ENCODE data around the gene RGS10. TPM values are rescaled to one million over a fixed set of nuclear protein-coding genes. Genes with fewer than 3 reads are reported as not detected.

RGS10 gene
- total and polyA plus RNA-seq, 9 donors: 34.1 to 60.7 (median 46.2) TPM

DNA sequence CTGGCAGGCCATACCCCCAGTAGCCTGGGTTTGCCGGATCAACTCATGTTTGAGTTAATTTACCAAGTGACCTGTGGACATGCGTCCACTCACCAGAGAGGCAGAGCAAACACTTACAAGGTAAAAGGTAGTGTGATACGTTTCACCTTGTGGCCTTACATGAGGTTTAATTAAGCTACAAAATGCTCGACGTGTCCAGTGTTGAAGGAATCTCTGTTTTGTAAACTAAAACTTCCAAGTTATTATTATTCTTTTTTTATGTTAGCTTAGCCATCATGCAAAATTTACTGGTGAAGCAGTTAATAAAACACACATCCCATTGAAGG lies 42.9 kb downstream of the RGS10 start:
- 66% methylated on average over 2 of the region's 5 CpGs for whole genome bisulfite sequencing (ENCODE audit: insufficient coverage)
- Histone ChIP-seq H3K27ac (ENCODE audit: low read length) (no peak overlapping the region), H3K27me3 (ENCODE audit: control insufficient read depth, insufficient read depth, low read length) (no peaks in the 10 kb centered on the region)

DNA sequence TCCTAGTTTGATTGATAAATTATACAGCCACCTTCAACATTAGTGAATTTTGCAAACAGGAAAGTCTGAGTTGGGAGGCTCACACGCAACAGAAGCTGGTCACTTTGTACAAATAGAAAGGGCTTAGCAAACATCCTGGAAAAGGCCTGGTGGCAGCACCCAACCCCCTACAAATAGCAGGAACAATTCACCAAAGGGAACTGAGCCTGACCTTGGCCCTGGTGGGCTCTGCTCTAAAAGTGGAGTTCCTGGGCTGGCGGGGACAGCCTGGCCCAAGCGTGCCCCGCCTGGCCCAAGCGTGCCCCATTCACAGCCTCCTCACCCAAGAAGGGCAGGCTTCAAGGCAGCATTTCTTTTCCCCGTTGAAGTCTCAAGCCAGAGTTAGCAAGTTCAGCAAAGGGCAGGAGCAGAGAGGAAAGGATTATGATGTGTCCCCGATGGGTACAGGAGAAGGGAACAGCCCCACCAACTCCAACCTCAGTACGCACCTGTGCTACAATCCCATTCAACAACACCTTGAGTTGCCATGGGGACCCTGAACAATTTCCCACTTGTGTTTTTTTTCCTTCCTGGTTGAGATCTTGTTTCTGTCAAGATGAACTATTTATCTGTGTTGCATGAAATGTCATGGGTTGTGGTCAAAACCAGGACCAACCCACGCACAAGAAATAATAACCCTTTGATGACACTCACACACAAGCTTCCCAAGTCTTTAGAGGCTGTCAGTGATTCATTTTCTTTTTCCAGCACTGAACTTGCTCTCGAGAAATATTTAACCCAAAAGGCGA lies 43.4 kb downstream of the RGS10 start:
- H3K4me3 ChIP-seq (ENCODE audit: low read length): no peak overlapping the region

More for the DNA sequence above, 42.9 kb downstream of the RGS10 start:
- Histone ChIP-seq H3K4me3 (ENCODE audit: low read length) (no peak overlapping the region), H3K9me3 (replicated peaks; ENCODE audit: control insufficient read depth, low read depth, low read length) (no peaks in the 10 kb centered on the region), H3K36me3 (ENCODE audit: control insufficient read depth, insufficient read depth, low read length) (peaks cover 8% of the 10 kb centered on the region), H3K4me1 (ENCODE audit: control insufficient read depth, insufficient read depth, low read length) (peaks cover 24% of the 10 kb centered on the region)
- no peak for DNase-seq

DNA sequence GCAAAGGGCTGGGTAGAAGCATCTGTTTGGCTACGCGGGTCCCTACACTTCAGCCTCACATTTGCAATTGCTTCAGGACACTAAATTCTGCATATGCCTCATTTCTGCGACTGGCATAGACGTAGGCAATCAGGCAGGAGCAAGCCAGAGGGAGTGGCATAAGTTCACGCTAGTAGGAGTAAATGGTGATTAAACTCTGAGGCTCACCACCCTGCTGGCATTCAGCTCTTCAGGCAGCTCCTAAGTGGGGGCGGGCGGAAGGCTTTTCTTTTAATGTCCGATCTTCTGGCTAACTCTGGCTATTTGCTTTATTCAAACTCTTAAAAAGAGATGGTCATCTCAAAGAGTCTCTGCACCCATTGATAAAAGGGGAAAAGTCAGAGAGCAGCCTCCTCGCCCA lies 45.3 kb downstream of the RGS10 start:
- Histone ChIP-seq H3K9me3 (replicated peaks; ENCODE audit: control insufficient read depth, low read depth, low read length) (no peaks in the 10 kb centered on the region), H3K27ac (ENCODE audit: low read length) (no peak overlapping the region), H3K36me3 (ENCODE audit: control insufficient read depth, insufficient read depth, low read length) (peaks cover 2% of the 10 kb centered on the region), H3K27me3 (ENCODE audit: control insufficient read depth, insufficient read depth, low read length) (no peaks in the 10 kb centered on the region), H3K4me1 (ENCODE audit: control insufficient read depth, insufficient read depth, low read length) (peaks cover 21% of the 10 kb centered on the region), H3K4me3 (ENCODE audit: low read length) (no peak overlapping the region)
- WGBS (ENCODE audit: insufficient coverage): 60% methylated on average over 2 of the region's 9 CpGs
- DNase-seq: no peak

More for the DNA sequence above, 43.4 kb downstream of the RGS10 start:
- Histone ChIP-seq H3K27ac (ENCODE audit: low read length) (no peak overlapping the region), H3K27me3 (ENCODE audit: control insufficient read depth, insufficient read depth, low read length) (no peaks in the 10 kb centered on the region), H3K4me1 (ENCODE audit: control insufficient read depth, insufficient read depth, low read length) (peaks cover 20% of the 10 kb centered on the region), H3K9me3 (replicated peaks; ENCODE audit: control insufficient read depth, low read depth, low read length) (no peaks in the 10 kb centered on the region), H3K36me3 (ENCODE audit: control insufficient read depth, insufficient read depth, low read length) (peaks cover 8% of the 10 kb centered on the region)
- DNase-seq: no peak
- 100% methylated on average over 4 of the region's 11 CpGs for WGBS (ENCODE audit: insufficient coverage)

DNA sequence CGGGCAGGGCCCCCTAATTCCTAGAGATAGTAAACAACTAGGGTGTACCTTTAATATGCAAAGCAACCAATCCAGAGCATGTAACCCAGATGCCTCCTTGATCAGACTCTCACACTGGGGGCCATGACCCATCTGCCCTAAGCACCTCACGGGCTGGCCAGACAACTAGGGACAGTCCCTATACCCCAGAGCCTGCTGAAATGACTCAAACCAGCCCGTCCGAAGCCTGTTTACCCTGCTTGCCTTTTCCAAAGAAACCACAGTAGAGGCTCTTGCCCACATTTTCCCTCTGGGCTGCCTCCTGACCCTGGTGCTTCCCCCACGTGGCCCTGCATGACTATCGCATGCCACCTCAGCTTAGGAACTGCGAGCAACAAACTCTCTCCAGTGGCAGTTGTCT lies 46.2 kb downstream of the RGS10 start:
- Histone ChIP-seq H3K4me3 (ENCODE audit: low read length) (no peak overlapping the region), H3K9me3 (replicated peaks; ENCODE audit: control insufficient read depth, low read depth, low read length) (no peaks in the 10 kb centered on the region), H3K27ac (ENCODE audit: low read length) (no peak overlapping the region), H3K27me3 (ENCODE audit: control insufficient read depth, insufficient read depth, low read length) (no peaks in the 10 kb centered on the region), H3K36me3 (ENCODE audit: control insufficient read depth, insufficient read depth, low read length) (no peaks in the 10 kb centered on the region), H3K4me1 (ENCODE audit: control insufficient read depth, insufficient read depth, low read length) (peaks cover 24% of the 10 kb centered on the region)
- WGBS (ENCODE audit: insufficient coverage): 79% methylated on average over 5 of the region's 7 CpGs
- DNase-seq: no peak

DNA sequence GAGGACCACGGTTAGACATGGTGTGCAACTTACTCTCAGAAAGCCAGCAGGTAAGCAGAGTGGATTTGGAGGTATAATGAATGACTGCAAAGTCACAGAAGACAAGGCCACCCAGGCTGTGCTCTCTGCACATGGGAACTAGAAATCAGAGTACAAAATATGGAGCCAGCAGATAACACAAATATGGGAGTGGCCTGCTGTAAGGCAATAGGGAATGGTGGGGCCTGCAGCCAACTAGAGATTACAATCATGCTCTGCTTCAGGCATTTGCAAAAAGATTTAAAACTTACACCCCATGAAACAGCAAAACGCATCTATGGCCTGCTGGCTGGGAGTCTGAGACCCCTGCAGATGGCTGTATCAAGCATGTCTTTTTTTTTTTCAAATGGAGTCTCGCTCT lies 47.0 kb downstream of the RGS10 start:
- WGBS (ENCODE audit: insufficient coverage): 51% methylated on average over 2 of the region's 3 CpGs
- no peak for DNase-seq
- H3K36me3 ChIP-seq (ENCODE audit: control insufficient read depth, insufficient read depth, low read length): no peaks in the 10 kb centered on the region
- no peak overlapping the region for H3K4me3 ChIP-seq (ENCODE audit: low read length)
- no peaks in the 10 kb centered on the region for H3K27me3 ChIP-seq (ENCODE audit: control insufficient read depth, insufficient read depth, low read length)
- H3K4me1 ChIP-seq (ENCODE audit: control insufficient read depth, insufficient read depth, low read length): peaks cover 19% of the 10 kb centered on the region
- H3K9me3 ChIP-seq (replicated peaks; ENCODE audit: control insufficient read depth, low read depth, low read length): no peaks in the 10 kb centered on the region
- H3K27ac ChIP-seq (ENCODE audit: low read length): no peak overlapping the region

DNA sequence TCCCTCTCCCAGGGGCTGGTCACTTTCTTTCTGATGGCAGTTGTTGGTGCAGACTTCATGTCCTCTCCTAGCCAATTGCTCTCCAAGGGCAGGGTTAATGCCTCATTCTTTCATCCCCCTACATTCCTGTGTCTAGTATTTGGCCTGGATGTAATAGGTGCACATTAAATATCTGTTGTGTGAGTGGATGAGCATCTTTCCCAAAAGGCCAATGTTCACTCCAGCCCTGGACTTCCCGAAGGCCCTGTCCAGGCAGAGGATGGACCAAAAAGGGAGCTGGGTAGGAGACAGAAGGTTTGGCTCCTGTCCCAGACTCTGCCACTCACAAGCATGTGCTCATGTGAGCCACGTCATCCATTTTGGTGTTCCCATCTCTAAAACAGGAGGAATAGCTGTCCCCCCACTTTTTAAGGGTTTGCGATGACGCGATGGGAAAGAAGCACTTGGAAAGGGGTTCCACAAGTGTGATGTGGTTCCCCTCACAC lies 47.5 kb downstream of the RGS10 start:
- H3K4me1 ChIP-seq (ENCODE audit: control insufficient read depth, insufficient read depth, low read length): peaks cover 18% of the 10 kb centered on the region
- H3K4me3 ChIP-seq (ENCODE audit: low read length): no peak overlapping the region
- peak overlapping the region; percentile 35 for H3K27ac ChIP-seq (ENCODE audit: low read length)
- no peaks in the 10 kb centered on the region for H3K27me3 ChIP-seq (ENCODE audit: control insufficient read depth, insufficient read depth, low read length)
- H3K36me3 ChIP-seq (ENCODE audit: control insufficient read depth, insufficient read depth, low read length): no peaks in the 10 kb centered on the region
- 100% methylated on average over 3 of the region's 5 CpGs for WGBS (ENCODE audit: insufficient coverage)
- no peaks in the 10 kb centered on the region for H3K9me3 ChIP-seq (replicated peaks; ENCODE audit: control insufficient read depth, low read depth, low read length)
- no peak for DNase-seq

DNA sequence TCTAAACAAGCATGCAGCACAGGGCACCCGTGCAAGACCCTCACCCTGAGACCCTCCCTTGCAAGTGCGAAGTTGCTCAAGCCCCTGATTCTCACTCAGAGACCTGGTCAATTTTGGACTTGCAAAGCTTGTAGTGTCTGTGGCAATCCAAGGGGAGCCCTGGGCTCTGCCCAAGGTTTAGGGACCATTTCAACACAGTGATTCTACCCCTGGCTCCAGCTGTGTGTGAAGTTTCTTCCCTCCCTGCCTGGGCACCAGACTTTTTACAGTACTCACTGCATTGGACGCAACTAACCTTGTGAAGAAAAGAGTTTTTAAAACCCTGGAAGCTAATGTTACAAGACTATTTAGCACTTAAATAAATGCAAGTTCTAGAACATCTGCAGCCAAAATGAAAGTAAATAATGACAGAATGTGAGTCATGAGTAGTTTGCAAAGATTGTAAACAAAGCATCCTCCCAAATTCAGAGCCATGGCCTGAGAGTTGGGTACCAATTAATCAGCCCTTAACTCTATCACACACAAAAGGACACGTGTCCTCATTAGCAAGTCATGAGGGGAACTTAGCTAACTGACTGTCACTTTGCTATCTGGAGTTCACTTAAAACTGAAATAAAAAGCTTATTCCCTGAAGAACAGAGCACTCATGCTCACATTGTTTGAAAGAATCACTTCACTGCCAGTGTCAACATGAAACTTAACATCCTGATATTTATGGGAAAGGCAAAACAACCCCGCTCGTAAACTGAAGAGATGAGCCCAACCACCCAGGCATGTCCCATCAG lies 48.1 kb downstream of the RGS10 start:
- no peaks in the 10 kb centered on the region for H3K9me3 ChIP-seq (replicated peaks; ENCODE audit: control insufficient read depth, low read depth, low read length)
- peaks cover 23% of the 10 kb centered on the region for H3K4me1 ChIP-seq (ENCODE audit: control insufficient read depth, insufficient read depth, low read length)
- WGBS (ENCODE audit: insufficient coverage): 66% methylated on average over 3 of the region's 6 CpGs
- DNase-seq: no peak
- H3K4me3 ChIP-seq (ENCODE audit: low read length): no peak overlapping the region
- H3K36me3 ChIP-seq (ENCODE audit: control insufficient read depth, insufficient read depth, low read length): no peaks in the 10 kb centered on the region
- no peaks in the 10 kb centered on the region for H3K27me3 ChIP-seq (ENCODE audit: control insufficient read depth, insufficient read depth, low read length)
- peak overlapping the region; percentile 35 for H3K27ac ChIP-seq (ENCODE audit: low read length)

DNA sequence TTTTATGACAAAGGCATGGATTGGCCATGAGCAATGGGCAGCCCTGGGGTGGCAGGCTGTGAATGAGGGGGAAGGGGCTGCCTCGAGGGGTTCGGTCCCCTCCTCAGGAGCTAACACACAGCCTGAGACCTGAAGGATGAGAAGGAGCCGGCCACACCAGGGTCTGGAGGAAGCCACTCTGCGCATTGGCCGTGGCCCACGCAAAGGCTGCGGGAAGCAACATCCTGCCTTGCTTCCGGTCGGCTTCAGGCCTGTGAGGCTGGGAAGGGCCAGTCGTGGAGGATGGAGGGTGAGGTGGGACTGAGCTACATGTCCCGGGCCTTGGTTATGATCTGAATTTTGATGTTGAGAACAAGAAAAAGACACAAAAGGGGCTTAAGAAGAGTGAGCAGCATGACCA lies 49.4 kb downstream of the RGS10 start:
- Histone ChIP-seq H3K9me3 (replicated peaks; ENCODE audit: control insufficient read depth, low read depth, low read length) (no peaks in the 10 kb centered on the region), H3K27ac (ENCODE audit: low read length) (no peak overlapping the region), H3K36me3 (ENCODE audit: control insufficient read depth, insufficient read depth, low read length) (no peaks in the 10 kb centered on the region), H3K4me3 (ENCODE audit: low read length) (no peak overlapping the region), H3K27me3 (ENCODE audit: control insufficient read depth, insufficient read depth, low read length) (no peaks in the 10 kb centered on the region), H3K4me1 (ENCODE audit: control insufficient read depth, insufficient read depth, low read length) (peaks cover 23% of the 10 kb centered on the region)
- no peak for DNase-seq
- 71% methylated on average over 10 of the region's 11 CpGs for WGBS (ENCODE audit: insufficient coverage)

DNA sequence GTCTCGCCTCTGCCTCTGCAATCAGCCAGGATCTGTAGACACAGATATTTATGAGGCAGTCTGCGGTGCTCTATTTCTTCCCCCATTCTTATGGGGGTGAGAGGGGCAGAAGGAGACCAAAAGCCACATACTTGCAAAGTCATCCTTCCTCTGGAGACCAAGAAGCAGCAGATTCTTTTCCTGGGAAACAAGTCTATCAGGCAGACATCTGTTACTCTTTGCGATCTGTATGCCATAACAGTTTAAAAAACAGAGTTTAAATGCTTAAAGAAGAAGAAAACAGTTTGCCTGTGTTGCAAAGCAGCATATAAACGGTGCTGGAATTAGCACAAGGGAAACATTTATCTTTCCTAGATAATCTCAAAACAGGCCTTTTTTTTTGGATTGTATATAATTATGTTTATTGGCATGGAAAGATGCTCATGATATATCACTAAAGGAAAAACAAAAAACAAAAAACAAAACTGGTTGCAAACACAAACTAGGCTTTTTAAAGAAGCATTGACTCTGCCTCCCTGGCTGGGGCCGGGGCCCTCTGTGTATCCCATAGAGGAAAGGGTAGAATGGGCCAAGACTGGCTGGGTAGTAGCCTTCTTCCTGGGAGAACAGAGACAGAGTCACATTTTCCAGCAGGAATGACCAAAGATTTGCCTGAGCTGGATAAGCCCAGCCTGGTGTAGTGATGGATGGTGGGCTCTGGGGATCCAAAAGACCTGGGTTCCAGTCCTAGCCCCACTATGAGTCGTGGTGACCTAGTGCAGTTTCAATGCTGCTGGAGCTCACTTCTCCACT lies 50.4 kb downstream of the RGS10 start:
- Histone ChIP-seq H3K9me3 (replicated peaks; ENCODE audit: control insufficient read depth, low read depth, low read length) (no peaks in the 10 kb centered on the region), H3K4me3 (ENCODE audit: low read length) (no peak overlapping the region), H3K27ac (ENCODE audit: low read length) (peak overlapping the region; percentile 35), H3K36me3 (ENCODE audit: control insufficient read depth, insufficient read depth, low read length) (no peaks in the 10 kb centered on the region), H3K4me1 (ENCODE audit: control insufficient read depth, insufficient read depth, low read length) (peaks cover 23% of the 10 kb centered on the region), H3K27me3 (ENCODE audit: control insufficient read depth, insufficient read depth, low read length) (no peaks in the 10 kb centered on the region)
- no CpG with 5 or more reads among the region's 6 CpGs for WGBS (ENCODE audit: insufficient coverage)
- peak; percentile 48 for DNase-seq

DNA sequence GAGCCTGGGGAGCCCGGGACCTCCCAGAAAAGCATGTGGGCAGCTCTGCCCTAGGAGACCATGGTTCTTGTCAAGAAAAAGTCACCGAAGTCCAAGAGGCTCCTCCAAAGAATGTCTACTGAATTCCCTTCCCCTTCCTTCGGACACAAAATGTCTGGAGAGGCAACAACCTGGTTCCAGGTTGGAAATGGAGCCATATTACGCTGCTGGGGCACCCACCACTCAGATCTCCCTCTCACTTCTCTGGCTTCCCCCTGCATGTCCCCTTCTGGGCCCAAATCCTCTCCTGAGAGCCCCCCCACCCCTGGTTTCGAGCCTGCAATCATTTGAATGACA lies 52.6 kb downstream of the RGS10 start:
- H3K36me3 ChIP-seq (ENCODE audit: control insufficient read depth, insufficient read depth, low read length): no peaks in the 10 kb centered on the region
- H3K4me1 ChIP-seq (ENCODE audit: control insufficient read depth, insufficient read depth, low read length): peaks cover 20% of the 10 kb centered on the region
- H3K9me3 ChIP-seq (replicated peaks; ENCODE audit: control insufficient read depth, low read depth, low read length): no peaks in the 10 kb centered on the region
- H3K4me3 ChIP-seq (ENCODE audit: low read length): no peak overlapping the region
- H3K27me3 ChIP-seq (ENCODE audit: control insufficient read depth, insufficient read depth, low read length): no peaks in the 10 kb centered on the region
- H3K27ac ChIP-seq (ENCODE audit: low read length): no peak overlapping the region
- DNase-seq: no peak
- WGBS (ENCODE audit: insufficient coverage): 46% methylated on average over 4 of the region's 5 CpGs
